Astrocyte of the spinal cord (primary cell): ENCODE measurements around the gene ABCA13.
"Not testable (repeated sequence)": the region's sequence is repeated elsewhere in the genome, so short reads cannot be mapped to it uniquely, and the experiment has no call there.

Experiments
- DNase-seq: peaks from one replicate; pipeline ENCODE4 v3.0.0; 2011; ENCODE audit warnings: low read depth, low spot score
- H3K4me3 ChIP-seq: 2 replicates; pipeline ENCODE4 v1.5.1; 2011; ENCODE audit warnings: low read depth, mild to moderate bottlenecking, low read length, moderate library complexity
- in situ Hi-C: cut with HindIII; loops from 2 replicates; pipeline ENCODE4 v1.10.0; 2017; ENCODE audit warnings: low sequenced_read_pairs
- TF ChIP-seq, protein P1 (sequence below): IDR thresholded peaks from 2 replicates; pipeline ENCODE4 v1.5.1; 2012; ENCODE audit warnings: low read depth, mild to moderate bottlenecking, low read length, inconsistent platforms

The ABCA13 gene

GRCh38 chr7:48193421-48193820 lies 22.2 kb downstream of the ABCA13 start:
- TF ChIP-seq, protein P1, sequence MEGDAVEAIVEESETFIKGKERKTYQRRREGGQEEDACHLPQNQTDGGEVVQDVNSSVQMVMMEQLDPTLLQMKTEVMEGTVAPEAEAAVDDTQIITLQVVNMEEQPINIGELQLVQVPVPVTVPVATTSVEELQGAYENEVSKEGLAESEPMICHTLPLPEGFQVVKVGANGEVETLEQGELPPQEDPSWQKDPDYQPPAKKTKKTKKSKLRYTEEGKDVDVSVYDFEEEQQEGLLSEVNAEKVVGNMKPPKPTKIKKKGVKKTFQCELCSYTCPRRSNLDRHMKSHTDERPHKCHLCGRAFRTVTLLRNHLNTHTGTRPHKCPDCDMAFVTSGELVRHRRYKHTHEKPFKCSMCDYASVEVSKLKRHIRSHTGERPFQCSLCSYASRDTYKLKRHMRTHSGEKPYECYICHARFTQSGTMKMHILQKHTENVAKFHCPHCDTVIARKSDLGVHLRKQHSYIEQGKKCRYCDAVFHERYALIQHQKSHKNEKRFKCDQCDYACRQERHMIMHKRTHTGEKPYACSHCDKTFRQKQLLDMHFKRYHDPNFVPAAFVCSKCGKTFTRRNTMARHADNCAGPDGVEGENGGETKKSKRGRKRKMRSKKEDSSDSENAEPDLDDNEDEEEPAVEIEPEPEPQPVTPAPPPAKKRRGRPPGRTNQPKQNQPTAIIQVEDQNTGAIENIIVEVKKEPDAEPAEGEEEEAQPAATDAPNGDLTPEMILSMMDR = no peak
- no peak overlapping the region for H3K4me3 ChIP-seq
- DNase-seq = no peak
- in situ Hi-C loops = no loop called here

- H3K4me3 ChIP-seq, in situ Hi-C loops: not testable (repeated sequence)
These were observed 29.8 kb downstream of the ABCA13 start for GRCh38 chr7:48200946-48201589.

DNA sequence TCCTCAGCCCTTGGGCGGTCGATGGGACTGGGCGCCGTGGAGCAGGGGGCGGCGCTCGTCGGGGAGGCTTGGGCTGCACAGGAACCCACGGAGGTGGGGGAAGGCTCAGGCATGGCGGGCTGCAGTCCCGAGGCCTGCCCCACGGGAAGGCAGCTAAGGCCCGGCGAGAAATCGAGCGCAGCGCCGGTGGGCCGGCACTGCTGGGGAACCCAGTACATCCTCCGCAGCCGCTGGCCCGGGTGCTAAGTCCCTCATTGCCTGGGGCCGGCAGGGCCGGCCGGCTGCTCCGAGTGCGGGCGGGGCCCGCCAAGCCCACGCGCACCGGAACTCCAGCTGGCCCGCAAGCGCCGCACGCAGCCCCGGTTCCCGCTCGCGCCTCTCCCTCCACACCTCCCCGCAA lies 31.7 kb downstream of the ABCA13 start:
- H3K4me3 ChIP-seq, DNase-seq, in situ Hi-C loops: not testable (repeated sequence)

More at GRCh38 chr7:48200946-48201589, 29.8 kb downstream of the ABCA13 start:
- not testable (repeated sequence) for DNase-seq

DNA sequence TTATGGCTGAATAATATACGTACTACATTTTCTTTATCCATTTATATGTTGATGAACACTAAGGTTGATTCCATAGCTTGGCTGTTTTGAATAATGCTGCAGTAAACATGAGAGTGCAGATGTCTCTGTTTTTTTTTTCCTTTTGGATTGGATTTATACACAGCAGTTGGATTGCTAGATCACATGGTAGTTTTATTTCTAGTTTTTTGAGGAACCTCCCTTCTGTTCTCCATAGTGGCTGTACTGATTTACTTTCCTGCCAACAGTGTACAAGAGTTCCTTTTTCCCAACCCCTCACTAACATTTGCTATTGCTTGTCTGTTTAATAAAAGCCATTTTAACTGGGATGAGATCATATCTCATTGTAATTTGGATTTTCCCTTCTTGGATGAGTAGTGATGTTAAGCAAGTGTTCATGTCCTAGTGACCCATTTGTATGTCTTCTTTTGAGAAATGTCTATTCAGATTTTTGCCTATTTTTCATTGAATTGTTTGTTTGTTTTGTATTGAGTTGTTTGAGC lies 36.0 kb downstream of the ABCA13 start:
- in situ Hi-C loops = no loop called here
- TF ChIP-seq, protein P1 = no peak
- no peak for DNase-seq
- H3K4me3 ChIP-seq = no peak overlapping the region

DNA sequence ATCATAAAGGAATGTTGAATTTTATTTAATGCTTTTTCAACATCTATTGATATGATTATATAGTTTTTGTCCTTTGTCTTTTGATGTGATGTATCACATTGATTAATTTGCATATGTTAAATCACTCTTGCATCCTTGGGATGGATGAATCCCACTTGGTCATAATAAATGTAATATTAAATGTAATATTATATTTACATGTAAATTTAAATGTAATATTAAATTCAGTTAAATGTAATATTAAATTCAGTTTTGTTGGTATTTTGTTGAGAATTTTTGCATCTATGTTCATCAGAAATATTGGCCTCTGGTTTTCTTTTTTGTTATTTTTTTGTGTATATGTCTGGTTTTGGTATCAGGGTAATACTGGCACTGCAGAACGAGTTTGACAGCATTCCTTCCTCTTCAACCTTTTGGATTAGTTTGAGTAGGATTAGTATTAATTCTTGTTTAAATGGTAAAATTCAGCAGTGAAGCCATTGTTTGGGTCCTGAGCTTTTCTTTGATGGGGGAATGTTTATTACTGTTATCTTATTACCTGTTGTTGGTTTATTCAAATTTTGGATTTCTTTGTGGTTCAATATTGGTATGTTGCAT lies 37.8 kb downstream of the ABCA13 start:
- in situ Hi-C loops = no loop called here
- TF ChIP-seq, protein P1 = no peak
- H3K4me3 ChIP-seq = no peak overlapping the region
- DNase-seq = no peak

GRCh38 chr7:48213226-48213625 lies 42.0 kb downstream of the ABCA13 start:
- no peak for DNase-seq
- TF ChIP-seq, protein P1 = no peak
- in situ Hi-C loops = no loop called here

GRCh38 chr7:48217266-48217665 lies 46.0 kb downstream of the ABCA13 start:
- in situ Hi-C loops = no loop called here
- DNase-seq = no peak
- H3K4me3 ChIP-seq = no peak overlapping the region
- TF ChIP-seq, protein P1 = no peak

More at GRCh38 chr7:48213226-48213625, 42.0 kb downstream of the ABCA13 start:
- H3K4me3 ChIP-seq = no peak overlapping the region
